Neural progenitor cell (in vitro differentiated cells): ENCODE measurements around the gene MT1M. TPM values are rescaled to one million over a fixed set of nuclear protein-coding genes. Genes with fewer than 3 reads are reported as not detected.

Source experiments
- DNase-seq: peaks from one replicate; pipeline ENCODE4 v3.0.0-alpha.2; 2016; ENCODE audit warnings: low spot score
- H2AFZ ChIP-seq: fragments of 200-600 bp; sonication (generic); replicated peaks from 2 replicates; pipeline ENCODE4 v1.6.1; 2016; ENCODE audit warnings: antibody characterized with exemption
- H3F3A ChIP-seq: fragments of 200-600 bp; sonication (generic); 2 replicates; pipeline ENCODE4 v1.6.1; 2016; ENCODE audit warnings: antibody characterized with exemption, low read depth
- H3K27ac ChIP-seq: fragments of 200-600 bp; sonication (generic); 2 replicates; pipeline ENCODE4 v1.5.1; 2016; ENCODE audit warnings: mild to moderate bottlenecking
- H3K27me3 ChIP-seq: fragments of 200-600 bp; sonication (generic); 2 replicates; pipeline ENCODE4 v1.6.1; 2016; ENCODE audit warnings: mild to moderate bottlenecking, moderate library complexity
- H3K36me3 ChIP-seq: fragments of 200-600 bp; sonication (generic); 2 replicates; pipeline ENCODE4 v1.5.1; 2016
- H3K4me1 ChIP-seq: fragments of 200-600 bp; sonication (generic); 2 replicates; pipeline ENCODE4 v1.6.1; 2016; ENCODE audit warnings: mixed run types
- H3K4me2 ChIP-seq: fragments of 200-600 bp; sonication (generic); 2 replicates; pipeline ENCODE4 v1.6.1; 2016
- H3K4me3 ChIP-seq: fragments of 200-600 bp; sonication (generic); 2 replicates; pipeline ENCODE4 v1.5.1; 2016
- H3K79me2 ChIP-seq: fragments of 200-600 bp; sonication (generic); 2 replicates; pipeline ENCODE4 v1.6.1; 2016; ENCODE audit warnings: low read depth
- H3K9ac ChIP-seq: fragments of 200-600 bp; sonication (generic); 2 replicates; pipeline ENCODE4 v1.6.1; 2016
- H3K9me3 ChIP-seq: fragments of 200-600 bp; sonication (generic); 2 replicates; pipeline ENCODE4 v1.5.1; 2016; ENCODE audit warnings: low read depth
- H4K20me1 ChIP-seq: fragments of 200-600 bp; sonication (generic); 2 replicates; pipeline ENCODE4 v1.6.1; 2016; ENCODE audit warnings: low read depth
- H3K27ac Mint-ChIP-seq: 3 replicates; pipeline ENCODE4 v1.8.0; 2021; ENCODE audit warnings: mixed read lengths
- H3K27me3 Mint-ChIP-seq: 2 replicates; pipeline ENCODE4 v1.8.0; 2022; ENCODE audit warnings: low read depth, mild to moderate bottlenecking, inconsistent platforms, moderate library complexity, mixed read lengths; ENCODE audit not compliant: insufficient read depth
- H3K36me3 Mint-ChIP-seq: 3 replicates; pipeline ENCODE4 v1.8.0; 2021; ENCODE audit warnings: mixed read lengths
- H3K4me1 Mint-ChIP-seq: 3 replicates; pipeline ENCODE4 v1.8.0; 2021; ENCODE audit warnings: mixed read lengths
- H3K4me3 Mint-ChIP-seq: 3 replicates; pipeline ENCODE4 v1.8.0; 2021; ENCODE audit warnings: mild to moderate bottlenecking, moderate library complexity, mixed read lengths
- H3K9me3 Mint-ChIP-seq: 3 replicates; pipeline ENCODE4 v1.8.0; 2020; ENCODE audit warnings: mixed read lengths
- CTCF ChIP-seq: fragments of 200-600 bp; sonication (generic); IDR thresholded peaks from 2 replicates; pipeline ENCODE4 v1.5.1; 2017; ENCODE audit warnings: antibody characterized with exemption, mild to moderate bottlenecking
- EZH2 ChIP-seq: fragments of 200-600 bp; sonication (generic); IDR thresholded peaks from 2 replicates; pipeline ENCODE4 v1.6.1; 2017; ENCODE audit warnings: antibody characterized with exemption, mild to moderate bottlenecking, moderate library complexity
- EZH2phosphoT487 ChIP-seq: fragments of 200-600 bp; sonication (generic); IDR thresholded peaks from 2 replicates; pipeline ENCODE4 v1.6.1; 2017; ENCODE audit warnings: antibody characterized with exemption
- total RNA-seq: library from RNA; depleted of rRNA; stranded (reverse); fragments of >200 nt; gene quantifications from 2 replicates; pipeline ENCODE4 v1.2.3, GENCODE V29; 2015; ENCODE audit warnings: low replicate concordance

MT1M gene
- total RNA-seq, 1 donor from 2014 or later, result not detected

DNA sequence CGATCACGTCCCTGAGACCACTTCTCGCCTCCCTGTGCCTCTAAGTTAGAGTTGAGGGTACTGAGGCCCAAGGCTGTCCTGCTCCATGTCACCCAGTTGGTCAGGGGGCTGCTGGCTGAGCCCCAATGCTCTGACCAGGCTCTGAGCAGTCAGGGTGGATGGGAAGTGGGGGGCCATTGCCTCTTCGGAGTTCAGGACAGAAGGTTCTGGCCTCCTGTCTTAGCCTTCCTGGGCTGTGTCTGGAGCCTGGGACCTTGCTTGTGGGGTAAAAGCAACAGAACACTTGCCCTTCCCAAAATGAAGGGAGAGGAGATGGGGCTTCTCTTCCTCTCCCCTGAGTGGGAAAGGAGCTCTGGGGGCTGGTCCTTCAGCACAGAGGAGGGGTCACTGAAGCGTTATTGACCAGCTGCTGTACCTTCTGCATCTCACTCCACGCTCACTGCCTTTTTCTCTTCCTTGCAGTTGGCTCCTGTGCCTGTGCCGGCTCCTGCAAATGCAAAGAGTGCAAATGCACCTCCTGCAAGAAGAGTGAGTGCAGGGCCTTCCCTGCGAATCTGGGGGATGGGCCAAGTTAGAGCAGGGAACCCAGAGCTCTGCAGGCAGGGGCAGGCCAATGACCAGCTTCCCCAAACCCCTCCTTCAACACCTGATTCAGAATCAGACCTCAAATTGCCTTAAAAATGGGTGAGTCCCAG lies 50.4 kb downstream of the MT1M start:
- Histone ChIP-seq H3K27ac (no peak overlapping the region), H3K79me2 (no peaks in the 10 kb centered on the region), H3K9me3 (no peaks in the 10 kb centered on the region), H3F3A (peaks cover 5% of the 10 kb centered on the region), H3K9ac (no peak overlapping the region), H3K4me2 (peak overlapping the region; percentile 93), H4K20me1 (no peaks in the 10 kb centered on the region), H2AFZ (peak overlapping the region; percentile 90), H3K4me1 (peaks cover 5% of the 10 kb centered on the region), H3K4me3 (peak overlapping the region; percentile 58), H3K27me3 (peaks cover 68% of the 10 kb centered on the region), H3K36me3 (no peaks in the 10 kb centered on the region)
- Mint-ChIP-seq H3K27me3 (peaks cover 12% of the 10 kb centered on the region), H3K4me1 (peaks cover 22% of the 10 kb centered on the region), H3K4me3 (peak overlapping the region; percentile 89), H3K36me3 (peaks cover 3% of the 10 kb centered on the region), H3K9me3 (peaks cover 10% of the 10 kb centered on the region), H3K27ac (no peak overlapping the region)
- no peak for DNase-seq
- no peak for TF ChIP-seq CTCF
- TF ChIP-seq EZH2, result no peak
- no peak for TF ChIP-seq EZH2phosphoT487

Other genes with a start within 250 kb of the MT1M start
- gene AMFR, start 207.1 kb upstream of the MT1M start, total RNA-seq, result 38.7 and 51.3 TPM in 2 replicates
- 165 and 256 TPM in 2 replicates for gene NUDT21, start 181.3 kb upstream of the MT1M start, total RNA-seq
- 65.8 and 73.4 TPM in 2 replicates for gene OGFOD1, start 181.1 kb upstream of the MT1M start, total RNA-seq
- 47.8 and 64.5 TPM in 2 replicates for gene BBS2, start 112.6 kb upstream of the MT1M start, total RNA-seq
- gene MT4, start 67.6 kb upstream of the MT1M start, total RNA-seq, result not detected in 2 replicates
- gene MT3, start 43.1 kb upstream of the MT1M start, total RNA-seq, result not detected in 2 replicates
- 1.3 TPM in 1 of 2 replicates, not detected in the other for gene MT2A, start 24.1 kb upstream of the MT1M start, total RNA-seq
- 1.9 and 2.4 TPM in 2 replicates for gene MT1E, start 6.9 kb upstream of the MT1M start, total RNA-seq
- not detected in 2 replicates for gene MT1A, start 6.0 kb downstream of the MT1M start, total RNA-seq
- gene MT1B, start 19.2 kb downstream of the MT1M start, total RNA-seq, result not detected in 2 replicates
- 1.1 TPM in 1 of 2 replicates, not detected in the other for gene MT1F, start 25.3 kb downstream of the MT1M start, total RNA-seq
- gene MT1G, start 35.4 kb downstream of the MT1M start, total RNA-seq, result 2.6 TPM in 1 of 2 replicates, not detected in the other
- not detected in 2 replicates for gene MT1H, start 37.2 kb downstream of the MT1M start, total RNA-seq
- gene MT1X, start 49.8 kb downstream of the MT1M start, total RNA-seq, result 4.4 TPM in 1 of 2 replicates, not detected in the other
- gene NUP93, start 97.5 kb downstream of the MT1M start, total RNA-seq, result 116 and 128 TPM in 2 replicates
- not detected in 2 replicates for gene SLC12A3, start 232.5 kb downstream of the MT1M start, total RNA-seq